ENCODE data around the gene IMP4. TPM values are rescaled to one million over a fixed set of nuclear protein-coding genes. Genes with fewer than 3 reads are reported as not detected.

IMP4 gene
- total RNA-seq, 1 experiment from 2014 or later: 207 TPM

- no peak for TF ChIP-seq CTCF (conservative IDR thresholded peaks at IDR 0.05; ENCODE audit: low read depth, low read length)
- TF ChIP-seq EZH2phosphoT487 (IDR thresholded peaks at IDR 0.05; ENCODE audit: borderline replicate concordance, low read length): no peak
- TF ChIP-seq EZH2 (IDR thresholded peaks at IDR 0.05; ENCODE audit: low read length, unreplicated experiment): no peak
- POLR2A ChIA-PET (ENCODE audit: unreplicated experiment): interaction anchor here (0.7 kb wide), 1 partner anchor 21 kb away, joined by 5 read pairs; no protein-coding TSS in a partner anchor
Observed at GRCh38 chr2:130351711-130352110, 9.0 kb downstream of the IMP4 start.

GRCh38 chr2:130352237-130352636, 9.5 kb downstream of the IMP4 start:
- Histone ChIP-seq H3K79me2 (ENCODE audit: low read length) (no peaks in the 10 kb centered on the region), H3K4me1 (ENCODE audit: insufficient read depth, low read length) (peaks cover 4% of the 10 kb centered on the region; the same call in 1 of the 2 replicates), H3K9ac (ENCODE audit: low read length) (no peak overlapping the region), H3K36me3 (ENCODE audit: low read depth, low read length) (peaks cover 13% of the 10 kb centered on the region), H4K20me1 (ENCODE audit: low read length) (no peaks in the 10 kb centered on the region), H3K27me3 (ENCODE audit: low read length) (no peaks in the 10 kb centered on the region), H3K27ac (ENCODE audit: low read length) (no peak overlapping the region), H3K9me2 (replicated peaks; ENCODE audit: low read length) (no peaks in the 10 kb centered on the region), H2AFZ (ENCODE audit: low read length) (no peak overlapping the region), H3K4me3 (ENCODE audit: low read length) (no peak overlapping the region), H3K4me2 (ENCODE audit: low read length) (no peak overlapping the region), H3F3A (ENCODE audit: low read length, unreplicated experiment) (no peaks in the 10 kb centered on the region), H3K9me3 (ENCODE audit: low read length) (no peaks in the 10 kb centered on the region)
- ChIA-PET CTCF (no interaction called here), POLR2A (ENCODE audit: unreplicated experiment) (interaction anchor here (0.7 kb wide), 1 partner anchor 20 kb away, joined by 5 read pairs; no protein-coding TSS in a partner anchor)
- TF ChIP-seq CTCF (conservative IDR thresholded peaks at IDR 0.05; ENCODE audit: low read depth, low read length) (no peak), EZH2phosphoT487 (IDR thresholded peaks at IDR 0.05; ENCODE audit: borderline replicate concordance, low read length) (no peak), EZH2 (IDR thresholded peaks at IDR 0.05; ENCODE audit: low read length, unreplicated experiment) (no peak)
- BruUV-seq (replicated peaks): no TSS peak
- ATAC-seq: no peak
- no peak for DNase-seq
- intact Hi-C loops (cut with micrococcal nuclease): no loop called here

More at GRCh38 chr2:130351711-130352110, 9.0 kb downstream of the IMP4 start:
- Histone ChIP-seq H3F3A (ENCODE audit: low read length, unreplicated experiment) (no peaks in the 10 kb centered on the region), H3K4me3 (ENCODE audit: low read length) (no peak overlapping the region), H3K79me2 (ENCODE audit: low read length) (no peaks in the 10 kb centered on the region), H3K9me3 (ENCODE audit: low read length) (no peaks in the 10 kb centered on the region), H3K9me2 (replicated peaks; ENCODE audit: low read length) (no peaks in the 10 kb centered on the region), H4K20me1 (ENCODE audit: low read length) (no peaks in the 10 kb centered on the region), H3K4me1 (ENCODE audit: insufficient read depth, low read length) (peaks cover 4% of the 10 kb centered on the region; the same call in 1 of the 2 replicates), H3K36me3 (ENCODE audit: low read depth, low read length) (peaks cover 19% of the 10 kb centered on the region), H3K4me2 (ENCODE audit: low read length) (no peak overlapping the region), H3K27ac (ENCODE audit: low read length) (no peak overlapping the region), H3K9ac (ENCODE audit: low read length) (no peak overlapping the region), H2AFZ (ENCODE audit: low read length) (no peak overlapping the region), H3K27me3 (ENCODE audit: low read length) (no peaks in the 10 kb centered on the region)
- intact Hi-C loops (cut with micrococcal nuclease): no loop called here
- no TSS peak for BruUV-seq (replicated peaks)
- no peak for DNase-seq
- CTCF ChIA-PET: no interaction called here
- ATAC-seq: no peak

GRCh38 chr2:130353291-130354138, 10.8 kb downstream of the IMP4 start:
- Histone ChIP-seq H3K27me3 (ENCODE audit: low read length) (no peaks in the 10 kb centered on the region), H3K9me2 (replicated peaks; ENCODE audit: low read length) (no peaks in the 10 kb centered on the region), H3K4me3 (ENCODE audit: low read length) (no peak overlapping the region), H3K9ac (ENCODE audit: low read length) (no peak overlapping the region), H2AFZ (ENCODE audit: low read length) (no peak overlapping the region), H3K27ac (ENCODE audit: low read length) (no peak overlapping the region), H3K4me1 (ENCODE audit: insufficient read depth, low read length) (peaks cover 4% of the 10 kb centered on the region; the same call in 1 of the 2 replicates), H3K36me3 (ENCODE audit: low read depth, low read length) (peaks cover under 1% of the 10 kb centered on the region; the same call in 1 of the 2 replicates), H3K9me3 (ENCODE audit: low read length) (no peaks in the 10 kb centered on the region), H4K20me1 (ENCODE audit: low read length) (no peaks in the 10 kb centered on the region), H3K4me2 (ENCODE audit: low read length) (no peak overlapping the region), H3F3A (ENCODE audit: low read length, unreplicated experiment) (no peaks in the 10 kb centered on the region), H3K79me2 (ENCODE audit: low read length) (no peaks in the 10 kb centered on the region)
- intact Hi-C loops (cut with micrococcal nuclease): no loop called here
- DNase-seq: no peak
- no TSS peak for BruUV-seq (replicated peaks)
- no peak for ATAC-seq
- TF ChIP-seq EZH2 (IDR thresholded peaks at IDR 0.05; ENCODE audit: low read length, unreplicated experiment): no peak
- no peak for TF ChIP-seq CTCF (conservative IDR thresholded peaks at IDR 0.05; ENCODE audit: low read depth, low read length)
- TF ChIP-seq EZH2phosphoT487 (IDR thresholded peaks at IDR 0.05; ENCODE audit: borderline replicate concordance, low read length): no peak
- POLR2A ChIA-PET (ENCODE audit: unreplicated experiment): no interaction called here
- CTCF ChIA-PET: no interaction called here
